ENCODE data around the gene CATSPERB. TPM values are rescaled to one million over a fixed set of nuclear protein-coding genes. Genes with fewer than 3 reads are reported as not detected.
"Not testable (repeated sequence)": the region's sequence is repeated elsewhere in the genome, so short reads cannot be mapped to it uniquely, and the experiment has no call there.

The CATSPERB gene
- total RNA-seq, 1 donor from 2014 or later, result not detected

GRCh38 chr14:91674911-91675310 lies 57.0 kb downstream of the CATSPERB start:
- no peak for DNase-seq (ENCODE audit: extremely low read depth, low read depth, low spot score)

DNA sequence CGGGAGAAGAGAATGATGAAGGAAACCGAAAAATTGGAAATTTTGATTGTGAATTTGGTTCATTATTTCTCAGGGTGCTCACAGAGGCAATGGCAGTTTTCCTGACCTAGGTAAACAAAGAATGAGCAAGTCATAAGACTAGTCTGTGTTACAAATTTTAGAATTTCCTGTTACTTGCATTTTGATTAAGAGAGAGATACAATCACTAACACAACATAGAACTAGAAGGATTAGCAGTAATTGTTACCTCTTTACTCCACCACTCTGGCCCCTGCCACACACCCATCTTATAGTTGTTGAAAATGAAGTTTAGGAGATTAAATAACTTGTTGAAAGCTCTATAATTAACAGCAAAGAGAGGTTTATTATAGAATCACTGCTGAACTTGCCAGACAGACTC lies 62.0 kb downstream of the CATSPERB start:
- no peak for DNase-seq (ENCODE audit: extremely low read depth, low read depth, low spot score)

- DNase-seq (ENCODE audit: extremely low read depth, low read depth, low spot score), result not testable (repeated sequence)
Observed at GRCh38 chr14:91667101-91667500, 64.8 kb downstream of the CATSPERB start.

DNA sequence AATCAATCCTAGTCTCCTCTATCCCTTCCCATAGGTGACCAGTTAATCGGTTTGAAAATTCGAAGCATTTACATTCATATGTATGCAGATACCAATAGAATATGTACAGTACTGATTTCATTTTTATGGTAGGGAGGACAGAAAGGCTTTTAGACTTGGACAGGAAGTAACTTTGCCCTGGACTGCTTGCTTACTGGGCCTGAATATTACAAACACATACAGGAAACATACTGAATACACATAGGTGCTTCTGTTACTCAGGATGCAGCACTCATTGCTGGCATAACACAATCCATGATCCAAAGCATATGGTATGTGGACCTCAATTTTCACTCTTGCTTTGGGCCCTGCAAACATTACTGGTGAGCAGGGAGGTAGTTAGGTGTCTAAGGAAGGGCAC lies 71.1 kb downstream of the CATSPERB start:
- DNase-seq (ENCODE audit: extremely low read depth, low read depth, low spot score), result no peak

GRCh38 chr14:91654836-91655235 lies 77.0 kb downstream of the CATSPERB start:
- DNase-seq (ENCODE audit: extremely low read depth, low read depth, low spot score), result no peak

DNA sequence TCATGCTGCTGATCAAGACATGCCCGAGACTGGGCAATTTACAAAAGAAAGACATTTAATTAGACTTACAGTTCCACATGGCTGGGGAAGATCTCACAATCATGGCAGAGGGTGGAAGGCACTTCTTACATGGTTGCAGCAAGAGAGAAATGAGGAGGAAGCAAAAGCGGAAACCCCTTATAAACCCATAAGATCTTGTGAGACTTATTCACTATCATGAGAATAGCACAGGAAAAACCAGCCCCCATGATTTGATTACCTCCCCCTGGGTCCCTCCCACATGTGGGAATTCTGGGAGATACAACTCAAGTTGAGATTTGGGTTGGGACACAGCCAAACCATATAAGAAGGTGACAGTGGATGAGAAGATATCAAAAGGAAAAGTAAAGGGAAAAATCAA lies 78.4 kb downstream of the CATSPERB start:
- DNase-seq (ENCODE audit: extremely low read depth, low read depth, low spot score), result no peak

DNA sequence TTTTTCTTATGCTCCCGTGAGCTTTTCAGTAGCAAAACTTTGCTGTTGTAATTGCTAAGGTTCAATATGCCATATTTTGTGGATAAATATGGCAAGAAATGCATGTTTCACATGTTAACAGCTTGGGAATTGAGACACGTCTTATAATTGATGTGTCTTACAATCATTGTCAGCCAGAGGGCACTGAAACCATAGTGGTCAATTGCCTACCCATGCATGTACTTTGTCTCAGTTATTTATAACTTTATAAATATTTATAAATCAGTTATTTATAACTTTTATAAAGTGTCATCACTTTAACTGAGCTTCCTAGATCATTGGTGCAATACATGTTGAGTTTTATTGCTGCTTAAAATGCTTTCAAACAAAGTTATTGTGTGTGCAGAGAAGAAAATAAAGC lies 82.0 kb downstream of the CATSPERB start:
- peak; percentile 10 for DNase-seq (ENCODE audit: extremely low read depth, low read depth, low spot score)

- no peak for DNase-seq (ENCODE audit: extremely low read depth, low read depth, low spot score)
Observed at GRCh38 chr14:91647856-91648255, 84.0 kb downstream of the CATSPERB start.

GRCh38 chr14:91636604-91637003 lies 95.3 kb downstream of the CATSPERB start:
- no peak for DNase-seq (ENCODE audit: extremely low read depth, low read depth, low spot score)

- DNase-seq (ENCODE audit: extremely low read depth, low read depth, low spot score), result no peak
Observed at GRCh38 chr14:91624757-91625156, 107.1 kb downstream of the CATSPERB start.

- no peak for DNase-seq (ENCODE audit: extremely low read depth, low read depth, low spot score)
Observed at GRCh38 chr14:91614187-91614586, 117.7 kb downstream of the CATSPERB start.

DNA sequence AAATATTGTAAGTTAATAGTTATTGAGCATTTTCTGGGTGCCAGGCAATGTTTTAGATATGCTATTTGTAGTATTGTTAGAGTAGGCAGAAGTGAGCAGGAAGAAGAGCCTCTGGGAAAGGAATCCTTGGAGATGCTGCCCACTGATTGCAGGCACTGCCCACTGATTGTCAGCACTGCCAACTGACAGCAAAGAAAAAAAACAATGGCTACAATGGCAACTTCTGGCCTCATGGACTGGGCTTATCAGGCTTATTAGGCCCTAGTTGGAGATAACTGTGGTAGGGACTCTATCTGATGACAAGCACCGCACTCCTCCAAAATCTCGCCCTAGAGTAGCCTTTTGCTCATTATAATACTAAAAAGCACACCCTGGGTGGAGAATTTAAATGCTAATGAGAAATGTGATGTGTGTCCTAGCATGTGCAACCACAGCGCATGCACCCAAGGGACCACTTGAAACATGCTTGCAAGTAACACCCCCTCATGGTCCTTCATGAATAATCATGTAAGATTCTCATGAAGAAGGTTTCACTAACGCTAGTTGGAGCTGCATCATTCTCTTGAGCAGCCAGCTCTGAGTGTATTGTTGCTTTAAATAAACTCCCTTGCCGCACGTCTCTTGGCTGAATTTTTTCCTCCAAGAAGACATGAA lies 118.3 kb downstream of the CATSPERB start:
- no peak for DNase-seq (ENCODE audit: extremely low read depth, low read depth, low spot score)

GRCh38 chr14:91611528-91611927 lies 120.4 kb downstream of the CATSPERB start:
- no peak for DNase-seq (ENCODE audit: extremely low read depth, low read depth, low spot score)

GRCh38 chr14:91609161-91609560 lies 122.7 kb downstream of the CATSPERB start:
- no peak for DNase-seq (ENCODE audit: extremely low read depth, low read depth, low spot score)

DNA sequence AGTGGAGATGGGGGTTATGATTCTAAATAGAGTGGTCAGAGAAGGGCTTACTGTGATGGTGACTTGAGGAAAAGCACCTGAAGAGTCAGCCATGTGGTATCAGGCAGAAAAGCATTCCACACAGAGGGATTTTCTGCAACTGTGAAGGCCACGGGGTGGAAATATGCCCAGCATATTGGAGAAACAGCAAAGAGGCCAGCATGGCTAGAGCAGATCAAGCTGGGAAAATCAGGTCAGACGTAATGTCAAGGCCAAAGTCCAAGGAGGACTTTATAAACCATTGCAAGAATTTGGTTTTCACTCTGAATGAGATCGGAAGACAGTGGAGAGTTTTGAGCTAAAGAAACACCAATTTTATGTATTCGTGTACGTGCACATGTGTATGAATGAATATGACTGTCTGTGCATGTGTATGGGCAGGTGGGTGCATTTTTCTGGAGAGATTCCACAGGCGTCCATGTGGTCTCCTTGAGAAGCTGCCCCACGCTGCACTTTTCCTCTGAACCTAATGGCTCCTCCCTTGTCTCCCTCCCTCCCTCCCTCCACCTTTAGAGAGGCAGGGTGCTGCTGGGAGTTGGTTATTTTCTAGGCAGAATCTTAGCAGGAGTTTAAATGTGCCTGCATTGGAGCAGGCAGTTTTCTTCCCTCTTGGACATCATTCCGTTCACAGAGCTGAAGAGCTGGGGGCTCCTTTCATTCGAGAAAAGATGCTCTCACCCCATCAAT lies 124.4 kb downstream of the CATSPERB start:
- no peak for DNase-seq (ENCODE audit: extremely low read depth, low read depth, low spot score)

DNA sequence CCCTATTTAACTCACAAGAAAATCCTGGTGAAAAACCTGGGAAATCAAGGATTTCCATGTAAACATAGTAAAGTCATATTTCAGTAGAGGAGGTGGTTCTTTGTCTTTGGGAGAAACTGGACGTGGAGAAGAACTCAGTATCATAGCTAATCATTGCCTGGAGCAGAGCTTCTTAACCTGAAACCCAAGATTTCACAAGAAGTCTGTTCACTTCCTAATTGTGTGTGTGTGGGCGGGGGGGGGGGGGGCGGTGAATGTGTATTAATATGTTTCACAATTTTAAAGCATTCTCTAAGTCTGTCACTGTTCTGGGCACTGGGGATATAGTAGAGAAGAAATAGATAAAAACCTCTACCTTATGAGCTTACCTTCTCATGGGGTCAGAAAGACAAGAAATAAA lies 125.0 kb downstream of the CATSPERB start:
- no peak for DNase-seq (ENCODE audit: extremely low read depth, low read depth, low spot score)

DNA sequence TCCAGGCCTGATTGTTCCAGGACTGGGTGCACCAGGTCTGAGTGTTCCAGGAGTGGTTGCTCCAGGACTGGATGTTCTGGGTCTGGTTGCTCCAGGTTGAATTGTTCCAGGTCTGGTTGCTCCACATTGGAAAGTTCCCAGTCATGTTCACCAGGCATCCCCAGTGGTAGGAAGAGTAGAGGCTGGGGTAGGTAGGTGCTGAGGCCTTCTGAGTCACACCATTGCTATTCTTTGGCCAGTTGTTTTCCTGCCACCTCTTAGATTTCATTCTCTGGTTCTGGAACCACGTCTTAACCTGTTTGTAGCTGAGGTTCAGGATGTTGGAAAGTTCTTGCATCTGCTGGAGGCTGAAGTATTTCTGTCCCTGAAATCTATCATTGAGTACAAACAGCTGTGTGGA lies 127.3 kb downstream of the CATSPERB start:
- not testable (repeated sequence) for DNase-seq (ENCODE audit: extremely low read depth, low read depth, low spot score)

DNA sequence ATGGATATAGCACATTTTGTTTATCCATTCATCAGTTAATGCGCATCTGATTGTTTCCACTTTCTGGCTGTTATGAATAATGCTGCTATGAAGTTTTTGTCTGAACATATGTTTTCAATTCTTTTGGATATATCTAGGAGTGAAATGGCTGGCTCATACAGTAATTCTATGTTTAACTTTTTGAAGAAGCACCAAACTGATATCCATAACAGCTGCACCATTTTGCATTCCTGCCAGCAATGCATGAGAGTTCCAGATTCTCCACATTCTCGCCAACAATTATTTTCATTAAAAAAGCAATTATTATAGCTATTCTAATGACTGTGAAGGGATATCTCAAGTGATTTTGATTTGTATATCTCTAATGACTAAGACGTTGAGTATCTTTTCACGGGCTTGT lies 131.9 kb downstream of the CATSPERB start:
- no peak for DNase-seq (ENCODE audit: extremely low read depth, low read depth, low spot score)

GRCh38 chr14:91595736-91596135 lies 136.2 kb downstream of the CATSPERB start:
- no peak for DNase-seq (ENCODE audit: extremely low read depth, low read depth, low spot score)

DNA sequence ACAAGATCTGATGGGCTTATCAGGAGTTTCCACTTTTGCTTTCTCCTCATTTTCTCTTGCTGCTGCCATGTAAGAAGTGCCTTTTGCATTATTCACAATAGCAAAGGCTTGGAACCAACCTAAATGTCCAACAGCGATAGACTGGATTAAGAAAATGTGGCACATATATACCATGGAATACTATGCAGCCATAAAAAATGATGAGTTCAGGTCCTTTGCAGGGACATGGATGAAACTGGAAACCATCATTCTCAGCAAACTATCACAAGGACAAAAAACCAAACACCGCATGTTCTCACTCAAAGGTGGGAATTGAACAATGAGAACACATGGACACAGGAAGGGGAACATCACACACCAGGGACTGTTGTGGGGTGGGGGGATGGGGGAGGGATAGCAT lies 137.9 kb downstream of the CATSPERB start:
- not testable (repeated sequence) for DNase-seq (ENCODE audit: extremely low read depth, low read depth, low spot score)

DNA sequence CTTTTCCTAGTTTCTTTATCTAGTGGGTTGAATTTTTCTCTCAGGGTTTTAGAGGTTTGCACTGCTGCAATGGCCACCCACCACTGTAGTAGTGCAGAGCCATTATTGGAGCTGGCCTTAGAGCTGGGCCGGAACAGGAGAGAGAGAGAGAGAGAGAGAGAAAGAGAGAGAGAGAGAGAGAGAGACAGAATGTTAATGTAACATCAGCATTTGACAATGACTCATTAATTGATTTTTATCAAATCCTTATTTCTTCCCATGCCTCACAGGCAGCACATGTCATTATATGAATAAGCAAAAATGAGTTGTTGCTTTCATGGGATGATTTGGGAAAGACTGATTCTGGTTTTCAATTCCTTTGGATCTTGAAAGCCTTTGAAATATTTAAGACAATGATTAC lies 145.5 kb downstream of the CATSPERB start:
- DNase-seq (ENCODE audit: extremely low read depth, low read depth, low spot score), result no peak

GRCh38 chr14:91585856-91586255 lies 146.0 kb downstream of the CATSPERB start:
- DNase-seq (ENCODE audit: extremely low read depth, low read depth, low spot score), result no peak

Data from glomerular endothelial cell (primary cell).